Measurements from ENCODE around the gene APPBP2. TPM values are rescaled to one million over a fixed set of nuclear protein-coding genes. Genes with fewer than 3 reads are reported as not detected.
"Not testable (repeated sequence)": the region's sequence is repeated elsewhere in the genome, so short reads cannot be mapped to it uniquely, and the experiment has no call there.

The APPBP2 gene
- total RNA-seq, 1 donor from 2014 or later, result 34.8 TPM

GRCh38 chr17:60555786-60556185 is 29.7 kb upstream of the APPBP2 start:
- Mint-ChIP-seq H3K36me3 (ENCODE audit: low read depth, unreplicated experiment) (peaks cover 4% of the 10 kb centered on the region), H3K27me3 (ENCODE audit: unreplicated experiment) (peaks cover 3% of the 10 kb centered on the region), H3K27ac (ENCODE audit: unreplicated experiment) (no peak overlapping the region), H3K9me3 (ENCODE audit: unreplicated experiment) (peaks cover 15% of the 10 kb centered on the region), H3K4me1 (ENCODE audit: unreplicated experiment) (no peaks in the 10 kb centered on the region), H3K4me3 (ENCODE audit: unreplicated experiment) (no peak overlapping the region)
- DNase-seq (ENCODE audit: low spot score), result no peak
- no peak for TF ChIP-seq CTCF (IDR thresholded peaks at IDR 0.05; ENCODE audit: unreplicated experiment)

DNA sequence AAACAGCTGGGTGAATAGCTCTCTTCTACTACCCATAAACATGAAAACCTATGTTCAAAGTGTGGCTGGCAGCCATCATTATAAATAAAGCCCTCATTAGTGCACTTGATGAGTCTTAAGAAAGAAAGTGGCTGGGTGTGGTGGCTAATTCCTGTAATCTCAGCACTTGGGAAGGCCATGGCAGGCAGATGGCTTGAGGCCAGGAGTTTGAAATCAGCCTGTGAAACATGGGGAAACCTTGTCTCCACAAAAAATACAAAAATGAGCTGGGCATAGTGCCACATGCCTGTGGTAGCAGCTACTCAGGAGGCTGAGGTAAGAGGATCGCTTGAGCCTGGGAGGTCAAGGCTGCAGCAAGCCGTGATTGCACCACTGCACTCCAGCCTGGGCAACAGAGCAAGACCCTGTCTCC is 28.3 kb upstream of the APPBP2 start:
- Mint-ChIP-seq H3K4me1 (ENCODE audit: unreplicated experiment) (no peaks in the 10 kb centered on the region), H3K27ac (ENCODE audit: unreplicated experiment) (no peak overlapping the region), H3K4me3 (ENCODE audit: unreplicated experiment) (no peak overlapping the region), H3K9me3 (ENCODE audit: unreplicated experiment) (peaks cover 15% of the 10 kb centered on the region), H3K27me3 (ENCODE audit: unreplicated experiment) (no peaks in the 10 kb centered on the region), H3K36me3 (ENCODE audit: low read depth, unreplicated experiment) (peaks cover 4% of the 10 kb centered on the region)
- no peak for TF ChIP-seq CTCF (IDR thresholded peaks at IDR 0.05; ENCODE audit: unreplicated experiment)
- DNase-seq (ENCODE audit: low spot score), result no peak

DNA sequence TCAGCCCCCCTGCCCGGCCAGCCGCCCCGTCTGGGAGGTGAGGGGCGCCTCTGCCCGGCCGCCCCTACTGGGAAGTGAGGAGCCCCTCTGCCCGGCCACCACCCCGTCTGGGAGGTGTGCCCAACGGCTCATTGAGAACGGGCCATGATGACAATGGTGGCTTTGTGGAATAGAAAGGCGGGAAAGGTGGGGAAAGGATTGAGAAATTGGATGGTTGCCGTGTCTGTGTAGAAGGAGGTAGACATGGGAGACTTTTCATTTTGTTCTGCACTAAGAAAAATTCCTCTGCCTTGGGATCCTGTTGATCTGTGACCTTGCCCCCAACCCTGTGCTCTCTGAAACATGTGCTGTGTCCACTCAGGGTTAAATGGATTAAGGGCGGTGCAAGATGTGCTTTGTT is 26.2 kb upstream of the APPBP2 start:
- H3K36me3 Mint-ChIP-seq (ENCODE audit: low read depth, unreplicated experiment); H3K4me1 Mint-ChIP-seq (ENCODE audit: unreplicated experiment); H3K9me3 Mint-ChIP-seq (ENCODE audit: unreplicated experiment); H3K27ac Mint-ChIP-seq (ENCODE audit: unreplicated experiment); DNase-seq (ENCODE audit: low spot score); H3K27me3 Mint-ChIP-seq (ENCODE audit: unreplicated experiment); H3K4me3 Mint-ChIP-seq (ENCODE audit: unreplicated experiment): not testable (repeated sequence)

GRCh38 chr17:60548990-60549389 is 22.9 kb upstream of the APPBP2 start:
- H3K27ac Mint-ChIP-seq (ENCODE audit: unreplicated experiment), result no peak overlapping the region
- peaks cover 4% of the 10 kb centered on the region for H3K36me3 Mint-ChIP-seq (ENCODE audit: low read depth, unreplicated experiment)
- H3K4me1 Mint-ChIP-seq (ENCODE audit: unreplicated experiment), result no peaks in the 10 kb centered on the region
- no peaks in the 10 kb centered on the region for H3K27me3 Mint-ChIP-seq (ENCODE audit: unreplicated experiment)
- DNase-seq (ENCODE audit: low spot score), result no peak
- no peak for TF ChIP-seq CTCF (IDR thresholded peaks at IDR 0.05; ENCODE audit: unreplicated experiment)
- no peaks in the 10 kb centered on the region for H3K9me3 Mint-ChIP-seq (ENCODE audit: unreplicated experiment)
- H3K4me3 Mint-ChIP-seq (ENCODE audit: unreplicated experiment), result no peak overlapping the region

DNA sequence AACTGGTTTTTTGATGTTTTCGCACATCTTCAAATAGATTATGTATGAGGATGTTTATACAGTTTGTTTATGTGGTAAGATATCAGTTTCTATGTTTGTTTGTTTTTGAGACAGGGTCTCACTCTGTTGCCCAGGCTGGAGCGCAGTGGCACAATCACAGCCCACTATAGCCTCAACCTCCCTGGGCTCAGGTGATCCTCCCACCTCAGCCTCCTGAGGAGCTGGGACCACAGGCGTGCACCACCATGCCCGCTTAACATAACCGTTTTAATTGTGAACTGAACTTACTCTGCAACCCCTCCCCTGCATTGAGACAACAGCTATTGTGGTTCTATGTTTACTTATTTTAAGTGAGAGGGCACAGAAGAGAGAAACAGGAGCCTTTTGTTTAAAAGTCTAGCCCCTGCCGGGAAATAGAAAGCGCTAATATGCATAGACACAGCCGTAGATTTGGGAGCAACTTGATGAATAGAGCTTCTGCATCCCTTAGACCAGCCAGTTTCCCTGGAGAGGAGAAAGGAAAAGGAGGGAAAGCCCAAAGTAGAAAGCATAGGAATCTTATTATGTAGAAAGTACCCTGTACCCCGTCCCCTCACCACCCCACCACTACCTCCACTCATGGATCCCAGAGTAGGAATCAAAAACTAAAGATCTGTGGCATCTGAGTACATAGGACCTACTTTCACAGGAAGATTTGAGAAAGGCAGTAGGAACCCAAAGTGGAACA is 19.6 kb upstream of the APPBP2 start:
- no peaks in the 10 kb centered on the region for H3K4me1 Mint-ChIP-seq (ENCODE audit: unreplicated experiment)

More for the DNA sequence above, 19.6 kb upstream of the APPBP2 start:
- Mint-ChIP-seq H3K27ac (ENCODE audit: unreplicated experiment) (no peak overlapping the region), H3K9me3 (ENCODE audit: unreplicated experiment) (no peaks in the 10 kb centered on the region), H3K36me3 (ENCODE audit: low read depth, unreplicated experiment) (no peaks in the 10 kb centered on the region), H3K4me3 (ENCODE audit: unreplicated experiment) (no peak overlapping the region), H3K27me3 (ENCODE audit: unreplicated experiment) (no peaks in the 10 kb centered on the region)
- DNase-seq (ENCODE audit: low spot score), result no peak
- TF ChIP-seq CTCF (IDR thresholded peaks at IDR 0.05; ENCODE audit: unreplicated experiment), result no peak

All from endothelial cell (in vitro differentiated cells).